HG03442 (cell line): Measurements from ENCODE around the gene RAB11FIP4.
"Not testable (repeated sequence)": the region's sequence is repeated elsewhere in the genome, so short reads cannot be mapped to it uniquely, and the experiment has no call there.

Source experiments
- ATAC-seq: cut with Tn5 transposase; IDR thresholded peaks from one replicate; pipeline ENCODE4 v1.9.1; 2021; ENCODE audit warnings: mild to moderate bottlenecking, moderate library complexity; ENCODE audit not compliant: unreplicated experiment

RAB11FIP4 gene, protein sequence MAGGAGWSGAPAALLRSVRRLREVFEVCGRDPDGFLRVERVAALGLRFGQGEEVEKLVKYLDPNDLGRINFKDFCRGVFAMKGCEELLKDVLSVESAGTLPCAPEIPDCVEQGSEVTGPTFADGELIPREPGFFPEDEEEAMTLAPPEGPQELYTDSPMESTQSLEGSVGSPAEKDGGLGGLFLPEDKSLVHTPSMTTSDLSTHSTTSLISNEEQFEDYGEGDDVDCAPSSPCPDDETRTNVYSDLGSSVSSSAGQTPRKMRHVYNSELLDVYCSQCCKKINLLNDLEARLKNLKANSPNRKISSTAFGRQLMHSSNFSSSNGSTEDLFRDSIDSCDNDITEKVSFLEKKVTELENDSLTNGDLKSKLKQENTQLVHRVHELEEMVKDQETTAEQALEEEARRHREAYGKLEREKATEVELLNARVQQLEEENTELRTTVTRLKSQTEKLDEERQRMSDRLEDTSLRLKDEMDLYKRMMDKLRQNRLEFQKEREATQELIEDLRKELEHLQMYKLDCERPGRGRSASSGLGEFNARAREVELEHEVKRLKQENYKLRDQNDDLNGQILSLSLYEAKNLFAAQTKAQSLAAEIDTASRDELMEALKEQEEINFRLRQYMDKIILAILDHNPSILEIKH

GRCh38 chr17:31391496-31391949, at the start of gene RAB11FIP4:
Gene RAB11FIP4, plus strand, starts transcription at chr17:31391675. Its CDS starts 178 bp downstream, at chr17:31391853.
- ATAC-seq = no peak

DNA sequence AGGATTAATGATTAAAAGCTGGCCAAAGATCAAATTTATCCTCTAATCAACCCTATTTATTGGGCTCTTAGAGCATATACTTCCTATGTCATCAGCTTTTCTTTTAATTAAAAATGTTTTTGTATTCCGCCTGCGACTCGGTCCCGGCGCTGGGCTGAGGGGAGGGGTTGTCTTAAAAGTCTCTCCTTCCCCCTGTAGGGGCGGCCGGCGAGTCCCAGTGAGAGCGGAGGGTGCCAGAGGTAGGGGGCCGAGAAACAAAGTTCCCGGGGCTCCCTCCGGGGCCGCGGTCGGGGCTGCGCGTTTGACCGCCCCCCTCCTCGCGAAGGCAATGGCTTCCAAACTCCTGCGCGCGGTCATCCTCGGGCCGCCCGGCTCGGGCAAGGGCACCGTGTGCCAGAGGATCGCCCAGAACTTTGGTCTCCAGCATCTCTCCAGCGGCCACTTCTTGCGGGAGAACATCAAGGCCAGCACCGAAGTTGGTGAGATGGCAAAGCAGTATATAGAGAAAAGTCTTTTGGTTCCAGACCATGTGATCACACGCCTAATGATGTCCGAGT, 46.2 kb upstream of the RAB11FIP4 start:
- not testable (repeated sequence) for ATAC-seq

GRCh38 chr17:31349454-31349853, 42.0 kb upstream of the RAB11FIP4 start:
- ATAC-seq = no peak

GRCh38 chr17:31355935-31356334, 35.5 kb upstream of the RAB11FIP4 start:
- no peak for ATAC-seq

DNA sequence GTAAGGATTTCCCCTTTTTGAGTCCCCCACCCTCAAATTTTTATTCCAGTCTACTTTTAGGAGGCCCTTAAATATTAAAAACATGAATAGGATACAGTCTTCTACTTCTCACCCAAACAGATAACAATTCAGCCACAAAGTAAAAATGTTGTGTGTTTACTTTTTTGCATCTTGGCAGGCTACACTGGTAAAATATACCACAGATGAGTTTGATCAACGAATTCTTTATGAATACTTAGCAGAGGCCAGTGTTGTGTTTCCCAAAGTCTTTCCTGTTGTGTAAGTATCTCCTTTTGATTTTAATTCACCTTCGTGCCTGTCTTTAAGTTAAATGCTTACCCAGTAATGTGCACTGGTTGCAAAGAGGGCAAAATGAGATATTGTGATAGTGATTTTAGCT, 34.4 kb upstream of the RAB11FIP4 start:
- no peak for ATAC-seq

DNA sequence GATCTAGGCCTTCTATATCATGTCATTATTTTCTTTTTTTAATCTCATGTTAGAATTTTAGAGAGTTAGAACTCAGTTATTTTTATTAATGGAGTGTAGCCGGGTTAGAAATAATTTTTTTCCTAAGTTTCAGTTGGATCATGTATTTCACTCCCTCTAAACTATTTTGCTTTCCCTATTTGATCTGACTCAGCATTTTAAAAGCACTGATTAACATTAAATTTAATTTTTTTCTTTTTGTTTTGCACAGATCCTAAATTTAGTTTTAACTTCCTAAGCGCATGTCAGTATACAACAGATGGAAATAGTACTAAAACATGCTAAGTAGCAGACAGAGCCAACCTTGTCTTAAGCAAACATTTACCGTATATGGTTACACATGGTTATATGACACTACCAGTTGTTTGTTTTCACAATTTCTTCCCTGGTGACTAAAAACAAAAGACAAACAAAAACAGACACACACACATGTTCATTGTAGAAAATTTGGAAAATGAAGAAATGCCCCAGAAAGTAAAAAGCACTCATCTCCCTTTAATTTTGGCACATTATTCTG, 33.6 kb upstream of the RAB11FIP4 start:
- no peak for ATAC-seq

- ATAC-seq = no peak
Observed at GRCh38 chr17:31364012-31364411, 27.5 kb upstream of the RAB11FIP4 start.

GRCh38 chr17:31366088-31366487, 25.4 kb upstream of the RAB11FIP4 start:
- ATAC-seq = no peak

DNA sequence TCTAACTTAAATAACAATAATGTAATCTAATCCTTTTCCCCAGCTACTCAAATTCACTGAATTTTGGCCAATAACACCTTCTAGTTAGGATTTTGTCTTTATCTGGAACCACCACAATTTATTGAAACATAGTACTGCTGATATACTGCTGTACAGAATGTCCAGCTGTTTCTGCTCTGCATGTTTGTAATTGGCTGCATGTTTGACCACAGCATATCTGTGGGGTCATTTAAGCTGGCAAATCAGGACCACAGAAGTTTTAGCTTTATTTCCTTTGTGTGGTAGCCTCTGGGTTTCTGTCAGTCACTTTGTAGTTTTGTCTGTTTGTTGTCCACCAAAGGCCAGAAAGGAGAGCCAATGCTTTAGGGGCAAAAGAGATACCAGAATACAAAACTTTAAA, 22.2 kb upstream of the RAB11FIP4 start:
- ATAC-seq = no peak

GRCh38 chr17:31371511-31372097, 19.9 kb upstream of the RAB11FIP4 start:
- no peak for ATAC-seq

DNA sequence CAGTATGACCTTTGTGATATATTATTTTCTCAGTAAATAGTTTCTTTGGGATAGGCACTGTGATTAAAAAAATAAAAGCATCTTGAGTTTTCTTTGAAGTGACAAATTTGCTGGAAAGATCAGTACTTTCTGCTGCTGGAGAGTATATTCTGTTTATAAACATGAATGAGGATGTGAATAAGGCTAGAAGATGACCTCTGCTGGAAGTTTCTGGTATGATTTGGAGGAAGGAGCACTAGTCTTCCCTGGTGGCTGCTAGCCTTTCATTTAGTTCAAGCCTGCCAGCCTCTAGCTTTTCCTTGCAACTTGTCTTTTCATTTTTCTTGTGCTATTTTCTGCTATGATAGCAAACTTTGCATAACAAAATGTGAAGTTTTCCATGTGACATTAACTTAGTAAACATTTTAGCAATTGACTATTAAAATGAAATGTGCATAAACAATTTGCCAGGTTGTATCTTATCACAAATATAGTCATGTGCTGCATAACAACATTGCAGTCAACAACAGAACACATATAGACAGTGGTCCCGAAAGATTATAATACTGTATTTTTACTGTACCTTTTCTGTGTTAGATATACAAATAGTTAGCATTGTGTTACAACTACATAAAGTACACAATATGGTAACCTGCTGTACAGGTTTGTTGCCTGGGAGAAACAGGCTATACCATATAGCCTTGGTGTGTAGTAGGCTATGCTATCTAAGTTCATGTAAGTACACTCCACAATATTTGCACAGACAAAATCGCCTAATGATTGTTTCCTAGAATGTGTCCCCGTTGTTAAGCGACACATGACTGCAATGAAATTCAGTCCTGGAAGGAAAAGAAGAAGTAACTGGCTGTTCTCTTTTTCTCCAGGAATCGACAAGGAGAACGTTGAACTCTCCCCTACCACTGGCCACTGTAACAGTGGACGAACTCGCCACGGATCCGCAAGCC, 18.1 kb upstream of the RAB11FIP4 start:
- no peak for ATAC-seq

GRCh38 chr17:31374094-31374447, 17.4 kb upstream of the RAB11FIP4 start:
- ATAC-seq = no peak

DNA sequence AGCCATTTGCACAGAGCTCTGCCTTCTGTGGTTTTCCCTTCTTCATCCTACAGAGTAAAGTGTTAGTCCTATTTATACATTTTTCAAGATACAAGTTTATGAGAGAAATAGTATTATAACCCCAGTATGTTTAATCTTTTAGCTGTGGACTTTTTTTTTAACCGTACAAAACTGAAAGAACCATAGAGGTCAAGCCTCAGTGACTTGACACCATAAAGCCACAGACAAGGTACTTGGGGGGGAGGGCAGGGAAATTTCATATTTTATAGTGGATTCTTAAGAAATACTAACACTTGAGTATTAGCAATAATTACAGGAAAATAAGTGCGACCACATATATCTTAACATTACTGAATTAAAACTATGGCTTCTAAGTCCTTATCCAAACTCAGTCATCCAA, 17.0 kb upstream of the RAB11FIP4 start:
- no peak for ATAC-seq

DNA sequence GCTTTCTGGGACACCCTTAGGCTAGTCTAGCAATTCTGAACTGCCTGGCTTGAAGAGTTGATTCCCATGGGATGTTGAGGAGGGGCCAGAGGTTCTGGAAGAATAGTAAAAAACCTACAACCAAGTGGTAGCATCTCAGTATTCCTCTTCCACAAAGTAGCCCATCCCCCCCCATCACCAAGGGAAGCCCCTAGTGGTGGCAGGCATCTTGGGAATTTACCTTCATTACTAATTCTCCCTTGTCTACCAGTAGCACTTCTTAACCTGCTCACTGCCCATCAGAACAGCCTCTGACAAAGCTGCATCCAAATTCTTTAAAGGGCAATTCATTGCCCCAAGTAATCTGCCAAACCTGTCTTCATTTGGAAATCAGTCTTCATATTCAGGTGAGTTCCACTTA, 12.8 kb upstream of the RAB11FIP4 start:
- ATAC-seq = no peak

- no peak for ATAC-seq
Observed at GRCh38 chr17:31379597-31380205, 11.8 kb upstream of the RAB11FIP4 start.

DNA sequence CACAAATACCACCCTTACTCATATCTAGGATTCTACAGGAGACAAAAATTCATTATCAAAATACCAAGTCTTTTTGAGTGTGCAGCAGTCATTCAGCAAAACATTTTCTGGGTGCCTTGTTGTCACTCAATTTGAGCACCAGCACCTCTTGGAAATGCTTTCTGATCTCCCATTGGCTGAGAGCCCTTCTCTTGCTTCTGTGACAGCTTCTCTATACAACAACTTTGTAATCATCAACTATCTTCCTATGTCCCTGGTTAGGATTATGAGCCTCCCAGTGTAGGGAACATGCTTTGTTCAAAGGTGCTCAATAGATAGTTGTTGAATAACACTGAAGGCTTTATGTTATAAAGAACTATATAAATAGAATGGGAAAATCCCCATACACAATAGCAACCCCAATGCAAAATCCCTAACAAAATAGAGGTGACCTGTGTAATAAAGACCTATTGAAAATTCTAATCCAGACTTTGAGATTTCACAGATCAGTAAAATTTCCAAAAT, 10.3 kb upstream of the RAB11FIP4 start:
- ATAC-seq = no peak

GRCh38 chr17:31382668-31383275, 8.7 kb upstream of the RAB11FIP4 start:
- not testable (repeated sequence) for ATAC-seq

GRCh38 chr17:31383488-31383887, 8.0 kb upstream of the RAB11FIP4 start:
- not testable (repeated sequence) for ATAC-seq
